HepG2 (cell line): Measurements from ENCODE around the gene GFAP. TPM values are rescaled to one million over a fixed set of nuclear protein-coding genes. Genes with fewer than 3 reads are reported as not detected.

ENCODE experiments used
- ARNT ChIP-seq: fragments of 450-650 bp; IDR thresholded peaks from 2 replicates; pipeline ENCODE4 v1.6.1; 2017
- EHMT2 ChIP-seq: fragments of 200-600 bp; sonication (generic); IDR thresholded peaks from 2 replicates; pipeline ENCODE4 v1.7.0; 2017; ENCODE audit warnings: antibody characterized with exemption, low read depth, low read length, borderline replicate concordance
- EP300 ChIP-seq, 3 experiments: sonication (generic) in 1 of 3; formaldehyde crosslinking in 1 of 3; IDR thresholded peaks; 2 replicates each; pipeline versions ENCODE4 v1.5.1 to v1.6.1; 2011 to 2020; ENCODE audit warnings: low read depth in 2 of 3, low read length in 2 of 3, borderline replicate concordance in 1 of 3, improper control_type of control experiment in 1 of 3, mild to moderate bottlenecking in 1 of 3, missing genetic modification reagents in 1 of 3, moderate library complexity in 1 of 3
- FOXK1 ChIP-seq: sonication (generic); formaldehyde crosslinking; IDR thresholded peaks from 2 replicates; pipeline ENCODE4 v1.4.0; 2020; ENCODE audit warnings: low read depth, missing genetic modification reagents, borderline replicate concordance
- FOXK2 ChIP-seq: fragments of 450-650 bp; IDR thresholded peaks from 2 replicates; pipeline ENCODE4 v1.6.1; 2016
- HNRNPUL1 ChIP-seq: fragments of 200-400 bp; formaldehyde crosslinking; IDR thresholded peaks from 2 replicates; pipeline ENCODE4 v1.6.1; 2017; ENCODE audit warnings: low read depth, mild to moderate bottlenecking, low read length, moderate library complexity
- IRF2 ChIP-seq: IDR thresholded peaks from 2 replicates; pipeline ENCODE4 v1.6.1; 2018; ENCODE audit warnings: missing genetic modification reagents, missing compliant biosample characterization
- KDM5B ChIP-seq: sonication (generic); formaldehyde crosslinking; IDR thresholded peaks from 2 replicates; pipeline ENCODE4 v1.4.0; 2020; ENCODE audit warnings: missing genetic modification reagents, mild to moderate bottlenecking, borderline replicate concordance
- NONO ChIP-seq, 2 experiments: fragments of 450-650 bp in 1 of 2; sonication (generic) in 1 of 2; formaldehyde crosslinking in 1 of 2; IDR thresholded peaks in 1 of 2; conservative IDR thresholded peaks in 1 of 2; 2 replicates each; pipeline versions ENCODE4 v1.6.1 to v1.8.0; 2017 to 2022; ENCODE audit warnings: mild to moderate bottlenecking in 1 of 2, missing genetic modification reagents in 1 of 2, moderate library complexity in 1 of 2
- SMARCC2 ChIP-seq: fragments of 450-650 bp; IDR thresholded peaks from 2 replicates; pipeline ENCODE4 v1.6.1; 2017; ENCODE audit warnings: antibody characterized with exemption, mild to moderate bottlenecking
- ZNF407 ChIP-seq: sonication (generic); formaldehyde crosslinking; IDR thresholded peaks from one replicate; pipeline ENCODE4 v1.5.1; 2020; ENCODE audit warnings: mild to moderate bottlenecking, missing genetic modification reagents; ENCODE audit errors: not compliant biosample characterization
- ZNF687 ChIP-seq: sonication (generic); formaldehyde crosslinking; IDR thresholded peaks from 2 replicates; pipeline ENCODE4 v1.5.1; 2020; ENCODE audit warnings: mild to moderate bottlenecking, missing genetic modification reagents, moderate library complexity
- ZNF75D ChIP-seq: sonication (generic); formaldehyde crosslinking; IDR thresholded peaks from 2 replicates; pipeline ENCODE4 v1.8.1; 2023; ENCODE audit warnings: missing genetic modification reagents, mild to moderate bottlenecking, borderline replicate concordance
- ZNF772 ChIP-seq: sonication (generic); formaldehyde crosslinking; IDR thresholded peaks from 2 replicates; pipeline ENCODE4 v1.5.0; 2020; ENCODE audit warnings: mild to moderate bottlenecking, missing genetic modification reagents
- ZSCAN25 ChIP-seq: sonication (generic); formaldehyde crosslinking; IDR thresholded peaks from 2 replicates; pipeline ENCODE4 v1.8.0; 2022; ENCODE audit warnings: mild to moderate bottlenecking, missing genetic modification reagents
- ZSCAN31 ChIP-seq: sonication (generic); formaldehyde crosslinking; IDR thresholded peaks from 2 replicates; pipeline ENCODE4 v1.5.0; 2020; ENCODE audit warnings: low read depth, mild to moderate bottlenecking, missing genetic modification reagents
- polyA plus RNA-seq, 8 experiments: library from polyadenylated mRNA; depleted of rRNA in 3 of 8; stranded (reverse) in 7 of 8; unstranded in 1 of 8; fragments of >200 nt; fragmentation: Illumina TruSeq in 4 of 8; extraction: Trizol in 4 of 8; gene quantifications; 2 replicates each; pipeline versions ENCODE4 v1.2.1 to v1.2.3, GENCODE V29; 2011 to 2016; ENCODE audit warnings: low read depth in 4 of 8, missing spikeins in 1 of 8, mixed read lengths in 1 of 8; ENCODE audit not compliant: insufficient read depth in 1 of 8
- total RNA-seq, 5 experiments: library from RNA; depleted of rRNA; stranded (reverse); fragments of >200 nt; fragmentation: Illumina TruSeq; extraction: Trizol; gene quantifications; 2 replicates each; pipeline ENCODE4 v1.2.3, GENCODE V29; 2016; ENCODE audit warnings: low read depth in 1 of 5

The GFAP gene
- total and polyA plus RNA-seq, 2 of the 13 experiments (the other 11 are each of a cell fraction or from before 2014, with no cell fraction given): 0.11 to 0.29 TPM

GRCh38 chr17:44915862-44916780 is 821 bp upstream of the GFAP start (continued):
- TF ChIP-seq FOXK1 (CRISPR knock-in tag) (peak; percentile 21; the same call in 1 of the 2 replicates), SMARCC2 (no peak), ARNT (no peak), NONO (IDR thresholded peaks at IDR 0.05) (no peak), NONO (CRISPR knock-in tag; conservative IDR thresholded peaks at IDR 0.05) (no peak), ZSCAN25 (CRISPR knock-in tag) (no peak), ZNF772 (CRISPR knock-in tag) (0 out of 2 replicates have a peak, but pooled peaks have one; percentile 39), HNRNPUL1 (no peak), ZNF687 (CRISPR knock-in tag) (peak; percentile 46), EHMT2 (no peak), KDM5B (no peak), ZNF407 (no peak), FOXK2 (no peak), IRF2 (CRISPR knock-in tag) (no peak), ZNF75D (CRISPR knock-in tag) (no peak), EP300 (IDR thresholded peaks at IDR 0.05; ENCODE audit: low read depth in 2 of 2, low read length in 2 of 2) (peak; percentile 22 to 23; a peak in 1 of 4 replicates), EP300 (CRISPR knock-in tag; IDR thresholded peaks at IDR 0.05; ENCODE audit: borderline replicate concordance) (no peak), ZSCAN31 (CRISPR knock-in tag) (0 out of 2 replicates have a peak, but pooled peaks have one; percentile 42)
